Coronary artery (tissue), 2 donors: Measurements from ENCODE around the gene TANC1.

ENCODE experiments used
- DNase-seq: peaks from one replicate; pipeline ENCODE4 v3.0.0-alpha.2; 2017; ENCODE audit warnings: low spot score
- H3K27ac ChIP-seq, 2 donors: fragments of 200-600 bp; sonication (generic); one replicate each; pipeline ENCODE4 v1.5.1; 2016 to 2019
- H3K4me3 ChIP-seq: fragments of 200-600 bp; sonication (generic); 2 replicates; pipeline ENCODE4 v1.5.1; 2016; ENCODE audit warnings: mild to moderate bottlenecking, moderate library complexity
- CTCF ChIP-seq: fragments of 200-600 bp; sonication (generic); IDR thresholded peaks from one replicate; pipeline ENCODE4 v1.5.1; 2019; ENCODE audit warnings: antibody characterized with exemption

The TANC1 gene

GRCh38 chr2:159153463-159153862, 185.0 kb downstream of the TANC1 start:
- H3K4me3 ChIP-seq = no peak overlapping the region
- TF ChIP-seq CTCF = no peak
- DNase-seq = no peak
- no peak overlapping the region for H3K27ac ChIP-seq

DNA sequence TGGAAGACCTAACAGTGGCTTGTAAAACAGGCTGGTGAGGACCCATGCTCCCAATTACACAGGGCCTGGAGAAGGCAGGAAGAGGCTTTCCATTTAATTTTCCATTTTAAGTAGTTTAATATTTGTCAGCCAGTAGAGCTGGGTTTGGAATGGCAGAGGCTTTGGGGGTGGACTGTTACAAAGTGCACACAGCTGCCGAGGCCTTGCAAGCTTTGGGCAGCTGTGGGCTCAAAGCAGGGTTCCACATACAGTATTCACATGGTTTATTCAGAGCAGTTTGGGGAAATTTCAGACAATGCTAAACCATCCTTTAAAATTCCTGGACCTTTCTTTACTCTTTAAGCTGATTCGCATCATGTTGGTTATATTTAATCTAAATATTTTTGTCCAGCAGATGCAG, 185.5 kb downstream of the TANC1 start:
- no peak overlapping the region for H3K4me3 ChIP-seq
- H3K27ac ChIP-seq = no peak overlapping the region
- no peak for DNase-seq
- no peak for TF ChIP-seq CTCF

GRCh38 chr2:159154366-159154765, 185.9 kb downstream of the TANC1 start:
- TF ChIP-seq CTCF = no peak
- H3K4me3 ChIP-seq = no peak overlapping the region
- no peak overlapping the region for H3K27ac ChIP-seq
- DNase-seq = no peak

DNA sequence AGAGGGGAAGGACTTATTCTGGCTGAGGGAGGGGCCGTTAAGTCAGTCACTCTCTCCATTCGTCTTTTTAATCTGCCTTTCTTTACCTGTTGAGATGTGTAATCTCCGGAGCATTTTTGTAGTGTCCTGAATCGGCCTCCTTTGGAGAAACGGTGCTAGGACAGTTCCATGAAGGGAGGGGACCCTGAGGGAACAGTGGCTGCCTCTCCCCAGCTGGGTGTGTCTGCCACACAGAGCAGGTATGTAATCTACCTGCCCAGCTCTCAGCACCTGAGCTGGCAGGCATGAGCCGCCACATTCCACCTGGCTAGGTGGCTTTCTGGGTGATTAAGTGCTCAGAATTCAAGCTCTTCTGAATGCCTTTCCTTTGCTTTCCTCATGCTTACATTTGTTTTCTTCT, 186.9 kb downstream of the TANC1 start:
- no peak for TF ChIP-seq CTCF
- no peak overlapping the region for H3K4me3 ChIP-seq
- H3K27ac ChIP-seq = no peak overlapping the region
- no peak for DNase-seq

GRCh38 chr2:159155791-159156190, 187.4 kb downstream of the TANC1 start:
- TF ChIP-seq CTCF = no peak
- Histone ChIP-seq H3K27ac (no peak overlapping the region), H3K4me3 (no peak overlapping the region)
- no peak for DNase-seq

- TF ChIP-seq CTCF = no peak
- H3K4me3 ChIP-seq = no peak overlapping the region
- no peak for DNase-seq
- H3K27ac ChIP-seq = no peak overlapping the region
Measured at GRCh38 chr2:159156834-159157233, 188.4 kb downstream of the TANC1 start.

GRCh38 chr2:159157361-159158209, 189.1 kb downstream of the TANC1 start:
- no peak overlapping the region for H3K27ac ChIP-seq
- no peak for TF ChIP-seq CTCF
- no peak overlapping the region for H3K4me3 ChIP-seq
- no peak for DNase-seq
